ENCODE data around the gene ECSCR.

The ECSCR gene

GRCh38 chr5:139457653-139458306 is 4.8 kb downstream of the ECSCR start:
- Histone ChIP-seq H3K4me1 (ENCODE audit: control insufficient read depth, insufficient read depth, low read length) (peaks cover 15% of the 10 kb centered on the region), H3K27me3 (ENCODE audit: control insufficient read depth, insufficient read depth, low read length, poor library complexity, severe bottlenecking) (no peaks in the 10 kb centered on the region), H3K36me3 (ENCODE audit: control insufficient read depth, insufficient read depth, low read length) (no peaks in the 10 kb centered on the region), H3K27ac (ENCODE audit: insufficient read depth, low read depth, low read length, poor library complexity, severe bottlenecking) (no peak overlapping the region), H3K9me3 (ENCODE audit: control insufficient read depth, low read length) (no peaks in the 10 kb centered on the region), H3K4me3 (ENCODE audit: insufficient read depth, low read depth, low read length) (no peak overlapping the region)
- 89 to 91% methylated on average over 5 of the region's 5 CpGs for WGBS, 2 experiments

- H3K27me3 ChIP-seq (ENCODE audit: control insufficient read depth, insufficient read depth, low read length, poor library complexity, severe bottlenecking) = no peaks in the 10 kb centered on the region
- no peaks in the 10 kb centered on the region for H3K9me3 ChIP-seq (ENCODE audit: control insufficient read depth, low read length)
- H3K4me3 ChIP-seq (ENCODE audit: insufficient read depth, low read depth, low read length) = no peak overlapping the region
- H3K27ac ChIP-seq (ENCODE audit: insufficient read depth, low read depth, low read length, poor library complexity, severe bottlenecking) = no peak overlapping the region
- no peaks in the 10 kb centered on the region for H3K36me3 ChIP-seq (ENCODE audit: control insufficient read depth, insufficient read depth, low read length)
- WGBS, 2 experiments = 95 to 97% methylated on average over 5 of the region's 5 CpGs
- H3K4me1 ChIP-seq (ENCODE audit: control insufficient read depth, insufficient read depth, low read length) = peaks cover 15% of the 10 kb centered on the region
These were observed 5.3 kb downstream of the ECSCR start for GRCh38 chr5:139457241-139457640.

- H3K4me3 ChIP-seq (ENCODE audit: insufficient read depth, low read depth, low read length) = no peak overlapping the region
- H3K36me3 ChIP-seq (ENCODE audit: control insufficient read depth, insufficient read depth, low read length) = no peaks in the 10 kb centered on the region
- peaks cover 11% of the 10 kb centered on the region for H3K4me1 ChIP-seq (ENCODE audit: control insufficient read depth, insufficient read depth, low read length)
- no peaks in the 10 kb centered on the region for H3K27me3 ChIP-seq (ENCODE audit: control insufficient read depth, insufficient read depth, low read length, poor library complexity, severe bottlenecking)
- H3K27ac ChIP-seq (ENCODE audit: insufficient read depth, low read depth, low read length, poor library complexity, severe bottlenecking) = no peak overlapping the region
- WGBS, 2 experiments = 94% methylated on average over 12 of the region's 12 CpGs
- H3K9me3 ChIP-seq (ENCODE audit: control insufficient read depth, low read length) = no peaks in the 10 kb centered on the region
These were observed 5.8 kb downstream of the ECSCR start for GRCh38 chr5:139456776-139457175.

GRCh38 chr5:139454568-139455290 is 7.8 kb downstream of the ECSCR start:
- Histone ChIP-seq H3K27ac (ENCODE audit: insufficient read depth, low read depth, low read length, poor library complexity, severe bottlenecking) (no peak overlapping the region), H3K9me3 (ENCODE audit: control insufficient read depth, low read length) (no peaks in the 10 kb centered on the region), H3K4me3 (ENCODE audit: insufficient read depth, low read depth, low read length) (no peak overlapping the region), H3K36me3 (ENCODE audit: control insufficient read depth, insufficient read depth, low read length) (no peaks in the 10 kb centered on the region), H3K4me1 (ENCODE audit: control insufficient read depth, insufficient read depth, low read length) (peaks cover 6% of the 10 kb centered on the region), H3K27me3 (ENCODE audit: control insufficient read depth, insufficient read depth, low read length, poor library complexity, severe bottlenecking) (no peaks in the 10 kb centered on the region)
- 88 to 89% methylated on average over 11 of the region's 11 CpGs for WGBS, 2 experiments

GRCh38 chr5:139453683-139454567 is 8.6 kb downstream of the ECSCR start:
- no peaks in the 10 kb centered on the region for H3K4me1 ChIP-seq (ENCODE audit: control insufficient read depth, insufficient read depth, low read length)
- WGBS, 2 experiments = 93 to 95% methylated on average over 3 of the region's 3 CpGs
- H3K9me3 ChIP-seq (ENCODE audit: control insufficient read depth, low read length) = no peaks in the 10 kb centered on the region
- no peak overlapping the region for H3K4me3 ChIP-seq (ENCODE audit: insufficient read depth, low read depth, low read length)
- H3K27ac ChIP-seq (ENCODE audit: insufficient read depth, low read depth, low read length, poor library complexity, severe bottlenecking) = no peak overlapping the region
- no peaks in the 10 kb centered on the region for H3K36me3 ChIP-seq (ENCODE audit: control insufficient read depth, insufficient read depth, low read length)
- H3K27me3 ChIP-seq (ENCODE audit: control insufficient read depth, insufficient read depth, low read length, poor library complexity, severe bottlenecking) = no peaks in the 10 kb centered on the region

- Histone ChIP-seq H3K4me3 (ENCODE audit: insufficient read depth, low read depth, low read length) (no peak overlapping the region), H3K27me3 (ENCODE audit: control insufficient read depth, insufficient read depth, low read length, poor library complexity, severe bottlenecking) (no peaks in the 10 kb centered on the region), H3K4me1 (ENCODE audit: control insufficient read depth, insufficient read depth, low read length) (no peaks in the 10 kb centered on the region), H3K36me3 (ENCODE audit: control insufficient read depth, insufficient read depth, low read length) (no peaks in the 10 kb centered on the region), H3K27ac (ENCODE audit: insufficient read depth, low read depth, low read length, poor library complexity, severe bottlenecking) (no peak overlapping the region), H3K9me3 (ENCODE audit: control insufficient read depth, low read length) (no peaks in the 10 kb centered on the region)
- 81 to 83% methylated on average over 3 of the region's 3 CpGs for WGBS, 2 experiments
These were observed 10.5 kb downstream of the ECSCR start for GRCh38 chr5:139451878-139452660.

GRCh38 chr5:139451176-139451575 is 11.4 kb downstream of the ECSCR start:
- 92 to 95% methylated on average over 2 of the region's 2 CpGs for WGBS, 2 experiments
- H3K36me3 ChIP-seq (ENCODE audit: control insufficient read depth, insufficient read depth, low read length) = no peaks in the 10 kb centered on the region
- H3K4me1 ChIP-seq (ENCODE audit: control insufficient read depth, insufficient read depth, low read length) = no peaks in the 10 kb centered on the region
- H3K9me3 ChIP-seq (ENCODE audit: control insufficient read depth, low read length) = no peaks in the 10 kb centered on the region
- H3K27ac ChIP-seq (ENCODE audit: insufficient read depth, low read depth, low read length, poor library complexity, severe bottlenecking) = no peak overlapping the region
- H3K27me3 ChIP-seq (ENCODE audit: control insufficient read depth, insufficient read depth, low read length, poor library complexity, severe bottlenecking) = no peaks in the 10 kb centered on the region
- no peak overlapping the region for H3K4me3 ChIP-seq (ENCODE audit: insufficient read depth, low read depth, low read length)

GRCh38 chr5:139446956-139447779 is 15.4 kb downstream of the ECSCR start:
- Histone ChIP-seq H3K4me3 (ENCODE audit: insufficient read depth, low read depth, low read length) (no peak overlapping the region), H3K36me3 (ENCODE audit: control insufficient read depth, insufficient read depth, low read length) (no peaks in the 10 kb centered on the region), H3K27me3 (ENCODE audit: control insufficient read depth, insufficient read depth, low read length, poor library complexity, severe bottlenecking) (no peaks in the 10 kb centered on the region), H3K9me3 (ENCODE audit: control insufficient read depth, low read length) (no peaks in the 10 kb centered on the region), H3K4me1 (ENCODE audit: control insufficient read depth, insufficient read depth, low read length) (no peaks in the 10 kb centered on the region), H3K27ac (ENCODE audit: insufficient read depth, low read depth, low read length, poor library complexity, severe bottlenecking) (no peak overlapping the region)
- WGBS, 2 experiments = 88 to 94% methylated on average over 5 of the region's 5 CpGs
